ENCODE data around the gene HBA1. TPM values are rescaled to one million over a fixed set of nuclear protein-coding genes. Genes with fewer than 3 reads are reported as not detected.

The HBA1 gene
- total and polyA plus RNA-seq, 9 of the 15 experiments (the other 6 are each of a cell fraction or from before 2014, with no cell fraction given), result 128 to 2,388 (median 380) TPM

DNA sequence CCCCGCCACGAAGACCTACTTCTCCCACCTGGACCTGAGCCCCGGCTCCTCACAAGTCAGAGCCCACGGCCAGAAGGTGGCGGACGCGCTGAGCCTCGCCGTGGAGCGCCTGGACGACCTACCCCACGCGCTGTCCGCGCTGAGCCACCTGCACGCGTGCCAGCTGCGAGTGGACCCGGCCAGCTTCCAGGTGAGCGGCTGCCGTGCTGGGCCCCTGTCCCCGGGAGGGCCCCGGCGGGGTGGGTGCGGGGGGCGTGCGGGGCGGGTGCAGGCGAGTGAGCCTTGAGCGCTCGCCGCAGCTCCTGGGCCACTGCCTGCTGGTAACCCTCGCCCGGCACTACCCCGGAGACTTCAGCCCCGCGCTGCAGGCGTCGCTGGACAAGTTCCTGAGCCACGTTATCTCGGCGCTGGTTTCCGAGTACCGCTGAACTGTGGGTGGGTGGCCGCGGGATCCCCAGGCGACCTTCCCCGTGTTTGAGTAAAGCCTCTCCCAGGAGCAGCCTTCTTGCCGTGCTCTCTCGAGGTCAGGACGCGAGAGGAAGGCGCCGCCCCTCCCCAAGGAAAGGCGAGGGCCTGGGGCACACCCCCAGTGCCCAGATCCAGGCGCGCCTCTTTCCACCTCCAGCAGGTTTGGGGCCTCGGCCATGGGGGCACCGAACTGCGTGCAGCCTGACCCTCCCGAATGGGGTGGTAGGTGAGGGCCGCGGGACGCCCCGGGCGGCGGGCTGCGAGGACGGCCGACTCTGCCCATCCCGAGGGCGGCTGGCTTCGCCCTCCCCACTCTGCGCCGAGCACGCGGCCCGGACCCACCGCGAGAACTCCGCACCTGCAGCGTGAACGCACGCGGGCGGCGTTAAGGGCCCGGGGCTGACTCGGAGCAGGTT is 4.4 kb downstream of the HBA1 start (continued):
- TF ChIP-seq CHD4 (IDR thresholded peaks at IDR 0.05; ENCODE audit: insufficient read depth, insufficient replicate concordance, low read depth, low read length, poor library complexity, severe bottlenecking), result no peak
- TF ChIP-seq MAZ (CRISPR knock-in tag; conservative IDR thresholded peaks at IDR 0.05 in 1 of 2, IDR thresholded peaks at IDR 0.05 in 1 of 2), result peak; percentile 87 to 96
- peak; percentile 40 to 98; a peak in 2 of 4 replicates for TF ChIP-seq TEAD1 (CRISPR knock-in tag; IDR thresholded peaks at IDR 0.05)
- peak; percentile 18; the same call in 1 of the 2 replicates for TF ChIP-seq ZNF134 (CRISPR knock-in tag; conservative IDR thresholded peaks at IDR 0.05)
- TF ChIP-seq GABPB1 (CRISPR knock-in tag; IDR thresholded peaks at IDR 0.05), result peak; percentile 91
- TF ChIP-seq, protein P1, sequence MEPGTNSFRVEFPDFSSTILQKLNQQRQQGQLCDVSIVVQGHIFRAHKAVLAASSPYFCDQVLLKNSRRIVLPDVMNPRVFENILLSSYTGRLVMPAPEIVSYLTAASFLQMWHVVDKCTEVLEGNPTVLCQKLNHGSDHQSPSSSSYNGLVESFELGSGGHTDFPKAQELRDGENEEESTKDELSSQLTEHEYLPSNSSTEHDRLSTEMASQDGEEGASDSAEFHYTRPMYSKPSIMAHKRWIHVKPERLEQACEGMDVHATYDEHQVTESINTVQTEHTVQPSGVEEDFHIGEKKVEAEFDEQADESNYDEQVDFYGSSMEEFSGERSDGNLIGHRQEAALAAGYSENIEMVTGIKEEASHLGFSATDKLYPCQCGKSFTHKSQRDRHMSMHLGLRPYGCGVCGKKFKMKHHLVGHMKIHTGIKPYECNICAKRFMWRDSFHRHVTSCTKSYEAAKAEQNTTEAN (CRISPR knock-in tag; IDR thresholded peaks at IDR 0.05), result peak; percentile 97
- TF ChIP-seq KAT7 (CRISPR knock-in tag; IDR thresholded peaks at IDR 0.05; ENCODE audit: borderline replicate concordance), result peak; percentile 100
- TF ChIP-seq, protein P2, sequence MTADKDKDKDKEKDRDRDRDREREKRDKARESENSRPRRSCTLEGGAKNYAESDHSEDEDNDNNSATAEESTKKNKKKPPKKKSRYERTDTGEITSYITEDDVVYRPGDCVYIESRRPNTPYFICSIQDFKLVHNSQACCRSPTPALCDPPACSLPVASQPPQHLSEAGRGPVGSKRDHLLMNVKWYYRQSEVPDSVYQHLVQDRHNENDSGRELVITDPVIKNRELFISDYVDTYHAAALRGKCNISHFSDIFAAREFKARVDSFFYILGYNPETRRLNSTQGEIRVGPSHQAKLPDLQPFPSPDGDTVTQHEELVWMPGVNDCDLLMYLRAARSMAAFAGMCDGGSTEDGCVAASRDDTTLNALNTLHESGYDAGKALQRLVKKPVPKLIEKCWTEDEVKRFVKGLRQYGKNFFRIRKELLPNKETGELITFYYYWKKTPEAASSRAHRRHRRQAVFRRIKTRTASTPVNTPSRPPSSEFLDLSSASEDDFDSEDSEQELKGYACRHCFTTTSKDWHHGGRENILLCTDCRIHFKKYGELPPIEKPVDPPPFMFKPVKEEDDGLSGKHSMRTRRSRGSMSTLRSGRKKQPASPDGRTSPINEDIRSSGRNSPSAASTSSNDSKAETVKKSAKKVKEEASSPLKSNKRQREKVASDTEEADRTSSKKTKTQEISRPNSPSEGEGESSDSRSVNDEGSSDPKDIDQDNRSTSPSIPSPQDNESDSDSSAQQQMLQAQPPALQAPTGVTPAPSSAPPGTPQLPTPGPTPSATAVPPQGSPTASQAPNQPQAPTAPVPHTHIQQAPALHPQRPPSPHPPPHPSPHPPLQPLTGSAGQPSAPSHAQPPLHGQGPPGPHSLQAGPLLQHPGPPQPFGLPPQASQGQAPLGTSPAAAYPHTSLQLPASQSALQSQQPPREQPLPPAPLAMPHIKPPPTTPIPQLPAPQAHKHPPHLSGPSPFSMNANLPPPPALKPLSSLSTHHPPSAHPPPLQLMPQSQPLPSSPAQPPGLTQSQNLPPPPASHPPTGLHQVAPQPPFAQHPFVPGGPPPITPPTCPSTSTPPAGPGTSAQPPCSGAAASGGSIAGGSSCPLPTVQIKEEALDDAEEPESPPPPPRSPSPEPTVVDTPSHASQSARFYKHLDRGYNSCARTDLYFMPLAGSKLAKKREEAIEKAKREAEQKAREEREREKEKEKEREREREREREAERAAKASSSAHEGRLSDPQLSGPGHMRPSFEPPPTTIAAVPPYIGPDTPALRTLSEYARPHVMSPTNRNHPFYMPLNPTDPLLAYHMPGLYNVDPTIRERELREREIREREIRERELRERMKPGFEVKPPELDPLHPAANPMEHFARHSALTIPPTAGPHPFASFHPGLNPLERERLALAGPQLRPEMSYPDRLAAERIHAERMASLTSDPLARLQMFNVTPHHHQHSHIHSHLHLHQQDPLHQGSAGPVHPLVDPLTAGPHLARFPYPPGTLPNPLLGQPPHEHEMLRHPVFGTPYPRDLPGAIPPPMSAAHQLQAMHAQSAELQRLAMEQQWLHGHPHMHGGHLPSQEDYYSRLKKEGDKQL (CRISPR knock-in tag; IDR thresholded peaks at IDR 0.05; ENCODE audit: borderline replicate concordance), result peak; percentile 100
- peak in 1 of 2 experiments; percentile 35; a peak in 1 of 4 replicates for TF ChIP-seq TRIM24 (IDR thresholded peaks at IDR 0.05)
- TF ChIP-seq SUPT5H (IDR thresholded peaks at IDR 0.05), result peak; percentile 62; the same call in 1 of the 2 replicates
- TF ChIP-seq KLF1 (tag; IDR thresholded peaks at IDR 0.05), result 0 out of 2 replicates have a peak, but pooled peaks have one; percentile 69
- TF ChIP-seq, protein P3, sequence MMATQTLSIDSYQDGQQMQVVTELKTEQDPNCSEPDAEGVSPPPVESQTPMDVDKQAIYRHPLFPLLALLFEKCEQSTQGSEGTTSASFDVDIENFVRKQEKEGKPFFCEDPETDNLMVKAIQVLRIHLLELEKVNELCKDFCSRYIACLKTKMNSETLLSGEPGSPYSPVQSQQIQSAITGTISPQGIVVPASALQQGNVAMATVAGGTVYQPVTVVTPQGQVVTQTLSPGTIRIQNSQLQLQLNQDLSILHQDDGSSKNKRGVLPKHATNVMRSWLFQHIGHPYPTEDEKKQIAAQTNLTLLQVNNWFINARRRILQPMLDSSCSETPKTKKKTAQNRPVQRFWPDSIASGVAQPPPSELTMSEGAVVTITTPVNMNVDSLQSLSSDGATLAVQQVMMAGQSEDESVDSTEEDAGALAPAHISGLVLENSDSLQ (IDR thresholded peaks at IDR 0.05), result no peak
- TF ChIP-seq MECOM (CRISPR knock-in tag; IDR thresholded peaks at IDR 0.05), result peak; percentile 59; the same call in 1 of the 2 replicates
- TF ChIP-seq KDM2B (CRISPR knock-in tag; IDR thresholded peaks at IDR 0.05), result peak; percentile 92
- peak; percentile 39; the same call in 1 of the 2 replicates for TF ChIP-seq CREM (IDR thresholded peaks at IDR 0.05; ENCODE audit: low read depth)
- TF ChIP-seq U2AF1 (optimal IDR thresholded peaks at IDR 0.05; ENCODE audit: low read depth, low read length), result peak; percentile 91
